AG04450 (cell line): ENCODE measurements around the gene ACLY. TPM values are rescaled to one million over a fixed set of nuclear protein-coding genes. Genes with fewer than 3 reads are reported as not detected.

Experiments used
- CTCF ChIA-PET: fragments of 300-600, 350-600 bp; formaldehyde crosslinking; extraction: SDS; loops from one replicate; lab custom pipeline; 2022; ENCODE audit warnings: antibody characterized with exemption, inconsistent platforms; lab: Charles Lee
- POLR2A ChIA-PET: fragments of 350-600 bp; formaldehyde crosslinking; extraction: SDS; loops from one replicate; lab custom pipeline; 2021; ENCODE audit warnings: antibody characterized with exemption, inconsistent platforms; lab: Yijun Ruan, JAX
- DNase-seq: peaks from one replicate; pipeline ENCODE4 v3.0.0-alpha.2; 2011; ENCODE audit warnings: low read depth, low spot score
- H3K27ac ChIP-seq: one replicate; pipeline ENCODE4 v1.5.1; 2012; ENCODE audit warnings: low read depth, low read length, control low read depth
- H3K27me3 ChIP-seq: one replicate; pipeline ENCODE4 v1.6.0; 2012; ENCODE audit warnings: low read length; ENCODE audit not compliant: control insufficient read depth, insufficient read depth
- H3K4me3 ChIP-seq: 2 replicates; pipeline ENCODE4 v1.5.1; 2011; ENCODE audit warnings: mild to moderate bottlenecking, low read depth, low read length, control low read depth
- H3K9me3 ChIP-seq: 2 replicates; pipeline ENCODE4 v1.5.1; 2012; ENCODE audit warnings: low read length; ENCODE audit not compliant: control insufficient read depth, insufficient read depth
- polyA plus RNA-seq: library from polyadenylated mRNA; depleted of rRNA; stranded (reverse); fragments of >200 nt; gene quantifications from 2 replicates; pipeline ENCODE4 v1.2.3, GENCODE V29; 2011
- TF ChIP-seq, protein P1 (sequence below): IDR thresholded peaks from 2 replicates; pipeline ENCODE4 v1.5.1; 2011; ENCODE audit warnings: low read depth, low read length, control low read depth, inconsistent platforms

ACLY gene
- polyA plus RNA-seq, 1 experiment, result 161 TPM

- H3K27ac ChIP-seq, result no peak overlapping the region
- TF ChIP-seq, protein P1, sequence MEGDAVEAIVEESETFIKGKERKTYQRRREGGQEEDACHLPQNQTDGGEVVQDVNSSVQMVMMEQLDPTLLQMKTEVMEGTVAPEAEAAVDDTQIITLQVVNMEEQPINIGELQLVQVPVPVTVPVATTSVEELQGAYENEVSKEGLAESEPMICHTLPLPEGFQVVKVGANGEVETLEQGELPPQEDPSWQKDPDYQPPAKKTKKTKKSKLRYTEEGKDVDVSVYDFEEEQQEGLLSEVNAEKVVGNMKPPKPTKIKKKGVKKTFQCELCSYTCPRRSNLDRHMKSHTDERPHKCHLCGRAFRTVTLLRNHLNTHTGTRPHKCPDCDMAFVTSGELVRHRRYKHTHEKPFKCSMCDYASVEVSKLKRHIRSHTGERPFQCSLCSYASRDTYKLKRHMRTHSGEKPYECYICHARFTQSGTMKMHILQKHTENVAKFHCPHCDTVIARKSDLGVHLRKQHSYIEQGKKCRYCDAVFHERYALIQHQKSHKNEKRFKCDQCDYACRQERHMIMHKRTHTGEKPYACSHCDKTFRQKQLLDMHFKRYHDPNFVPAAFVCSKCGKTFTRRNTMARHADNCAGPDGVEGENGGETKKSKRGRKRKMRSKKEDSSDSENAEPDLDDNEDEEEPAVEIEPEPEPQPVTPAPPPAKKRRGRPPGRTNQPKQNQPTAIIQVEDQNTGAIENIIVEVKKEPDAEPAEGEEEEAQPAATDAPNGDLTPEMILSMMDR, result no peak
- H3K4me3 ChIP-seq, result no peak overlapping the region
- POLR2A ChIA-PET, result interaction anchor here (0.6 kb wide), 1 partner anchor 94 kb away, joined by 3 read pairs; the partner anchor contains the start of gene NKIRAS2
- CTCF ChIA-PET, result no interaction called here
- no peaks in the 10 kb centered on the region for H3K27me3 ChIP-seq
- DNase-seq, result no peak
- no peaks in the 10 kb centered on the region for H3K9me3 ChIP-seq
These were observed 7.3 kb upstream of the ACLY start for GRCh38 chr17:41925991-41926590.

GRCh38 chr17:41920580-41920955 lies 1.8 kb upstream of the ACLY start:
- Histone ChIP-seq H3K9me3 (no peaks in the 10 kb centered on the region; the same call in 1 of the 2 replicates), H3K27me3 (no peaks in the 10 kb centered on the region), H3K27ac (no peak overlapping the region), H3K4me3 (no peak overlapping the region)
- ChIA-PET POLR2A (interaction anchor here (0.6 kb wide), 1 partner anchor 26 kb away, joined by 3 read pairs; no protein-coding TSS in a partner anchor), CTCF (no interaction called here)
- TF ChIP-seq, protein P1, result no peak
- no peak for DNase-seq

DNA sequence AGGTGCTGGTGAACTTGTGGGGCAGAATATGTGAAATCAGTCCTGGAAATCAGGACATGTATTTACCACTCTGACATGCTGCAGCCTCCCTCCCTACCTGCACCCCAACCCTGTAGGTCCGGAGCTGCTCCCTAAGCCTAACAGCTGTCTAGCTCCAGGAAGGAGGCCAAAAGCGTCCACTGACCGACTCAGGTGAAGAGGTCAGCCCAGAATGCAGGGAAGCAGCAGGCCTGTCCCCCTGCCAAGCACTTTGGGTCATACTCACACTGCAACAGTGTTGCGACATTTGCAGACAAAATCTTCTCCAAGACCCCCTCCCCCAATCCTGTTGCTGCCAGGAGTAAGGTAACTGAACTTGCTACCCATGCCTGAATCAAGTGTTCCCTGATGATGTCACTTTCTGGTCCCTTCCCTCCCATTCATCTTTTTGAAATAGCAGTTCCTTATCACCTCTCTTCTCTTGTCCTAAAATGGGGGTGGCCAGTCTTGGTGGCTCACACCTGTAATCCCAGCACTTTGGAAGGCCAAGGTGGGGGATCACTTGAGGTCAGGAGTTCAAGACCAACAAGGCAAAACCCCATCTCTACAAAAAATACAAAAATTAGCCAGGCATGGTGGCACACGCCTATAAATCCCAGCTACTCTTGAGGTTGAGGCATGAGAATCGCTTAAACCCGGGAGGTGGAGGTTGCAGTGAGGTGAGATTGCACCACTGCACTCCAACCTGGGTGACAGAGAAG lies 1.3 kb upstream of the ACLY start:
- no peaks in the 10 kb centered on the region; the same call in 1 of the 2 replicates for H3K9me3 ChIP-seq
- no peaks in the 10 kb centered on the region for H3K27me3 ChIP-seq
- ChIA-PET POLR2A (interaction anchor here (0.6 to 2.9 kb wide), 3 partner anchors 10 to 46 kb away, joined by 3 to 23 read pairs (median 9); partner anchors contain the start of genes CNP and ODAD4), CTCF (interaction anchor here (0.7 kb wide), 1 partner anchor 11 kb away, joined by 3 read pairs; the partner anchor contains the start of gene ODAD4)
- DNase-seq, result no peak
- no peak overlapping the region for H3K4me3 ChIP-seq
- no peak overlapping the region for H3K27ac ChIP-seq
- TF ChIP-seq, protein P1, result no peak

DNA sequence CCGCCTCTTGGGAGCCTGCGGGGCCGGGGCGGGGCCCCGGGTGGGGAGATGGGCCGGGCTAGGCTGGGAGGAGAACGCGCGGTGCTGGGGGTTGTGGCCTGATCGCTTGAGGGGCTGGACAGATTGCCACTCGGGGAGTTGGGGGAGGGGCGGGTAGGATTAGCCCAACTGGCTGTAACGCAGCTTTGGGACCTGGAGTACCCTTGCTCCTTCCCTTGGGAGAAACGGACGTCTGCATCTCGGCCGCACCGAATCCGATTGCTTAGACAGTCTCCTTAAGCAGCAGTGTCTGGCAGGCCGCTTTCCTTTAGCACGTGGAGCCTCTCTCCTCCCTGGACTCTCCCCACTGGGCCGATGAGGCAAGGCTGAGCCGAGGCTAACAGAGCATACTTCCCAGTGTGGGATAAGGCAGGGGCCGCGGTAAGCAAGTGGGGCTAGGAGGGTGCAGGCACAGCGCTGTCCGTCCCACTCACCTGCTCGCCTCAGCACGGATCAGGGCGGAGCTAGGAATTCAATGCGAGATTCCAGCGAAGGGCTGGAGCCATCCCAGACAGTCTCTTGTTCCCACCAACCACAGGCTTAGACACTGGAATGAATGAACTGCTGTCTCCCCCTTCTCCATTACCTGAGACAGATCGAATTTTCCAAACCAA lies 540 bp upstream of the ACLY start:
- no peak for DNase-seq
- POLR2A ChIA-PET, result interaction anchor here (0.9 to 2.9 kb wide), 10 partner anchors 9 to 108 kb away, joined by 3 to 23 read pairs (median 4); partner anchors contain the start of genes CNP, KLHL11, ODAD4 and P3H4
- TF ChIP-seq, protein P1, result no peak
- Histone ChIP-seq H3K27ac (peak overlapping the region; percentile 52), H3K9me3 (no peaks in the 10 kb centered on the region; the same call in 1 of the 2 replicates), H3K4me3 (peak overlapping the region; percentile 54), H3K27me3 (no peaks in the 10 kb centered on the region)
- CTCF ChIA-PET, result interaction anchor here (1.9 kb wide), 1 partner anchor 118 kb away, joined by 5 read pairs; no protein-coding TSS in a partner anchor
